ENCODE results near the gene CLEC20A. TPM values are rescaled to one million over a fixed set of nuclear protein-coding genes. Genes with fewer than 3 reads are reported as not detected.

The CLEC20A gene
- total and polyA plus RNA-seq, 2 donors (not counting 1 experiment from before 2014, with no cell fraction given): 4.9 to 5.2 TPM

DNA sequence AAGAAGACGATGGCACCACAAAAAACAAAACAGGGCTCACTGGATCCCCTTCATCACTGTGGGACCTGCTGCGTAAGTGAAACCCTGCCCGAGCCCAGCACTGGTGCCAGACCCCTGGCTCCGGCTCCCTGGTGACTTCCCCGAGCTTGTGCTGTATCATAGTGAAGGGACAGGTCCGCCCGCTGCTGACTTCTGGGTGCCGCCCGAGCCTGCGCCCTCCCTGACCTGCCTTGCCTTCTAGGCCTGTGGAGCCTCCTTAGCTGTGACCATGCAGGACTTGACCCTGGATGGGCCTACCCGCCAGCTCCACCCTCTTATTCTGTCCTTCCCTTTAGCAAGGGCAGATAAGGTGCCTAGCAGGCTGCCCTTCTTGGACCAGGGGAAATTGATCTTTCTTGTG, 24.0 kb upstream of the CLEC20A start:
- Histone ChIP-seq H3K4me3 (ENCODE audit: control extremely low read depth in 1 of 5, extremely low read depth in 1 of 5, insufficient read depth in 1 of 5, low read depth in 2 of 5, low read length in 4 of 5) (no peak overlapping the region), H3K4me2 (replicated peaks; ENCODE audit: low read depth, low read length, poor library complexity, severe bottlenecking) (no peak overlapping the region), H3K27ac (ENCODE audit: low read length in 2 of 2) (no peak overlapping the region), H2AFZ (ENCODE audit: insufficient read depth, low read depth, low read length, poor library complexity, severe bottlenecking) (no peak overlapping the region), H3K9me3 (ENCODE audit: control extremely low read depth in 1 of 3, control insufficient read depth in 2 of 3, insufficient read depth in 1 of 3, low read length in 2 of 3) (peaks cover 0 to 4% (median 0%) of the 10 kb centered on the region in 3 donors), H3K4me1 (ENCODE audit: control insufficient read depth in 2 of 2, insufficient read depth in 2 of 2, low read length in 2 of 2) (no peaks in the 10 kb centered on the region), H3K79me2 (ENCODE audit: control insufficient read depth, insufficient read depth, low read length) (no peaks in the 10 kb centered on the region), H4K20me1 (ENCODE audit: control insufficient read depth, insufficient read depth, low read length, poor library complexity, severe bottlenecking) (no peaks in the 10 kb centered on the region), H3K36me3 (replicated peaks in 1 of 2; ENCODE audit: control extremely low read depth in 1 of 2, control insufficient read depth in 1 of 2, extremely low read depth in 1 of 2, insufficient read depth in 2 of 2, low read length in 1 of 2) (no peaks in the 10 kb centered on the region), H3K27me3 (replicated peaks in 1 of 4; ENCODE audit: control extremely low read depth in 1 of 4, control insufficient read depth in 3 of 4, insufficient read depth in 4 of 4, low read length in 3 of 4) (no peaks in the 10 kb centered on the region), H3K9ac (ENCODE audit: low read length) (no peak overlapping the region)
- Mint-ChIP-seq H3K27me3 (no peaks in the 10 kb centered on the region), H3K4me3 (no peak overlapping the region), H3K4me1 (no peaks in the 10 kb centered on the region), H3K27ac (no peak overlapping the region), H3K9me3 (ENCODE audit: insufficient read depth) (no peaks in the 10 kb centered on the region)
- DNase-seq (no peak), ATAC-seq (ENCODE audit: low read depth) (no peak)
- TF ChIP-seq, protein P1, sequence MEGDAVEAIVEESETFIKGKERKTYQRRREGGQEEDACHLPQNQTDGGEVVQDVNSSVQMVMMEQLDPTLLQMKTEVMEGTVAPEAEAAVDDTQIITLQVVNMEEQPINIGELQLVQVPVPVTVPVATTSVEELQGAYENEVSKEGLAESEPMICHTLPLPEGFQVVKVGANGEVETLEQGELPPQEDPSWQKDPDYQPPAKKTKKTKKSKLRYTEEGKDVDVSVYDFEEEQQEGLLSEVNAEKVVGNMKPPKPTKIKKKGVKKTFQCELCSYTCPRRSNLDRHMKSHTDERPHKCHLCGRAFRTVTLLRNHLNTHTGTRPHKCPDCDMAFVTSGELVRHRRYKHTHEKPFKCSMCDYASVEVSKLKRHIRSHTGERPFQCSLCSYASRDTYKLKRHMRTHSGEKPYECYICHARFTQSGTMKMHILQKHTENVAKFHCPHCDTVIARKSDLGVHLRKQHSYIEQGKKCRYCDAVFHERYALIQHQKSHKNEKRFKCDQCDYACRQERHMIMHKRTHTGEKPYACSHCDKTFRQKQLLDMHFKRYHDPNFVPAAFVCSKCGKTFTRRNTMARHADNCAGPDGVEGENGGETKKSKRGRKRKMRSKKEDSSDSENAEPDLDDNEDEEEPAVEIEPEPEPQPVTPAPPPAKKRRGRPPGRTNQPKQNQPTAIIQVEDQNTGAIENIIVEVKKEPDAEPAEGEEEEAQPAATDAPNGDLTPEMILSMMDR (IDR thresholded peaks at IDR 0.05): no peak
- TF ChIP-seq EZH2 (IDR thresholded peaks at IDR 0.05; ENCODE audit: borderline replicate concordance, insufficient read depth, low read depth, low read length, poor library complexity, severe bottlenecking): no peak
- intact Hi-C loops (cut with micrococcal nuclease): no loop called here
- POLR2A ChIA-PET: no interaction called here
- CTCF ChIA-PET: interaction anchor here (0.7 kb wide), 1 partner anchor 482 kb away, joined by 3 read pairs; no protein-coding TSS in a partner anchor
- WGBS (ENCODE audit: insufficient coverage): 98% methylated on average over 10 of the region's 11 CpGs

DNA sequence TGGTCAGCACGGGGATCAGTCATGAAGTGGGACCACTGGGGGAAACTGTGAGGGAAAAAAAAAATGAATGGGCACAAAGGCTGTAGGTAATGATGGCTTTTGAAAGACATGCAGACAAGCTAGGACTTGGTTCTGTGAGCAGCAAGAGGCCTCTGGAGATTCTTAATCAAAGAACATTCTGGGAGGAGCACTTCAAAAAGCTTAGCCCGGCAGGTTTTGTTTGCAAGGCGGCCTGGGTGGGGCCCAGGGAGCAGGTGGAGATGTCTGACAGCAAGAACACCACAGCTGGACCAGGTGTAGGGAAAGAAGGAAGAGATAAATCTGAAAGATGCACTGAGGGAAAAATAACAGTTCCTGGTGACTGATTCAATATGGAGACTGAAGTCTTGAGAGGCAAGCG, 22.1 kb upstream of the CLEC20A start:
- H3K27me3 ChIP-seq (replicated peaks in 1 of 4; ENCODE audit: control extremely low read depth in 1 of 4, control insufficient read depth in 3 of 4, insufficient read depth in 4 of 4, low read length in 3 of 4): no peaks in the 10 kb centered on the region
- no peak overlapping the region for H3K4me3 ChIP-seq (ENCODE audit: control extremely low read depth in 1 of 5, extremely low read depth in 1 of 5, insufficient read depth in 1 of 5, low read depth in 2 of 5, low read length in 4 of 5)
- no peak overlapping the region for H3K4me2 ChIP-seq (replicated peaks; ENCODE audit: low read depth, low read length, poor library complexity, severe bottlenecking)
- no peaks in the 10 kb centered on the region for H3K36me3 ChIP-seq (replicated peaks in 1 of 2; ENCODE audit: control extremely low read depth in 1 of 2, control insufficient read depth in 1 of 2, extremely low read depth in 1 of 2, insufficient read depth in 2 of 2, low read length in 1 of 2)
- Mint-ChIP-seq H3K27me3 (no peaks in the 10 kb centered on the region), H3K4me3 (no peak overlapping the region), H3K4me1 (no peaks in the 10 kb centered on the region), H3K27ac (no peak overlapping the region), H3K9me3 (ENCODE audit: insufficient read depth) (no peaks in the 10 kb centered on the region)
- H3K4me1 ChIP-seq (ENCODE audit: control insufficient read depth in 2 of 2, insufficient read depth in 2 of 2, low read length in 2 of 2): no peaks in the 10 kb centered on the region
- H3K9ac ChIP-seq (ENCODE audit: low read length): no peak overlapping the region
- H3K27ac ChIP-seq (ENCODE audit: low read length in 2 of 2): no peak overlapping the region
- POLR2A ChIA-PET: no interaction called here
- intact Hi-C loops (cut with micrococcal nuclease): no loop called here
- no peak for DNase-seq
- H2AFZ ChIP-seq (ENCODE audit: insufficient read depth, low read depth, low read length, poor library complexity, severe bottlenecking): no peak overlapping the region
- no peaks in the 10 kb centered on the region for H3K9me3 ChIP-seq (ENCODE audit: control extremely low read depth in 1 of 3, control insufficient read depth in 2 of 3, insufficient read depth in 1 of 3, low read length in 2 of 3)
- no peak for ATAC-seq (ENCODE audit: low read depth)
- H3K79me2 ChIP-seq (ENCODE audit: control insufficient read depth, insufficient read depth, low read length): no peaks in the 10 kb centered on the region
- 92% methylated on average over 4 of the region's 4 CpGs for WGBS (ENCODE audit: insufficient coverage)
- no peaks in the 10 kb centered on the region for H4K20me1 ChIP-seq (ENCODE audit: control insufficient read depth, insufficient read depth, low read length, poor library complexity, severe bottlenecking)
- TF ChIP-seq EZH2 (IDR thresholded peaks at IDR 0.05; ENCODE audit: borderline replicate concordance, insufficient read depth, low read depth, low read length, poor library complexity, severe bottlenecking): no peak
- TF ChIP-seq, protein P1 (IDR thresholded peaks at IDR 0.05): no peak
- CTCF ChIA-PET: no interaction called here
